GM23248 (cell line): ENCODE results near the gene OR4X2.

Experiments
- EZH2 ChIP-seq: fragments of 200-600 bp; sonication (generic); IDR thresholded peaks from 2 replicates; pipeline ENCODE4 v1.6.1; 2018; ENCODE audit warnings: antibody characterized with exemption, mild to moderate bottlenecking; ENCODE audit not compliant: insufficient read depth, poor library complexity, severe bottlenecking
- EZH2phosphoT487 ChIP-seq: fragments of 200-600 bp; sonication (generic); IDR thresholded peaks from 2 replicates; pipeline ENCODE4 v1.6.1; 2018; ENCODE audit warnings: antibody characterized with exemption, moderate library complexity, mild to moderate bottlenecking, low read depth; ENCODE audit not compliant: insufficient read depth

DNA sequence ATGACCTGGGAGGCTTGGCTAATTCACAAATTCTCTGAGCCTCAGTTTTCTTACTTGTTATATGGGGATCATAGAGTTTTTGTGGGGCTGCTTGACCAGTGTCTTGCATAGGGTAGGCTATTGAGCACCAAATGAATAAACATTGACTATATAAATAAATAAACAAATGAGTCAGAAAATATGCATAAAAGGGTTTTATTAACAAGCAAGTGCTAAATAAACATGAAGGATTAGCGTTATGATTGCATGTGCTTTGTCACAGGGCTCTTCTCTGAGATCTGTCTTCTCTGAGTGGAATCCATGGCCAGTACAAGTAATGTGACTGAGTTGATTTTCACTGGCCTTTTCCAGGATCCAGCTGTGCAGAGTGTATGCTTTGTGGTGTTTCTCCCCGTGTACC, 28.4 kb upstream of the OR4X2 start, which contains the start of gene OR4B1:
- TF ChIP-seq EZH2 (no peak), EZH2phosphoT487 (no peak)
